A549 (cell line): Measurements from ENCODE around the gene MATK.

Experiments used
- GATA3 ChIP-seq: IDR thresholded peaks from 2 replicates; pipeline ENCODE4 v1.6.1; 2012; ENCODE audit warnings: borderline replicate concordance
- TF ChIP-seq, protein P1 (sequence below): fragments of 450-650 bp; IDR thresholded peaks from 2 replicates; pipeline ENCODE4 v1.6.1; 2014; ENCODE audit warnings: antibody characterized with exemption
- TF ChIP-seq, protein P2 (sequence below): fragments of >200 bp; sonication (Bioruptor Twin); formaldehyde crosslinking; IDR thresholded peaks from 3 replicates; pipeline ENCODE4 v1.5.1; 2016

DNA sequence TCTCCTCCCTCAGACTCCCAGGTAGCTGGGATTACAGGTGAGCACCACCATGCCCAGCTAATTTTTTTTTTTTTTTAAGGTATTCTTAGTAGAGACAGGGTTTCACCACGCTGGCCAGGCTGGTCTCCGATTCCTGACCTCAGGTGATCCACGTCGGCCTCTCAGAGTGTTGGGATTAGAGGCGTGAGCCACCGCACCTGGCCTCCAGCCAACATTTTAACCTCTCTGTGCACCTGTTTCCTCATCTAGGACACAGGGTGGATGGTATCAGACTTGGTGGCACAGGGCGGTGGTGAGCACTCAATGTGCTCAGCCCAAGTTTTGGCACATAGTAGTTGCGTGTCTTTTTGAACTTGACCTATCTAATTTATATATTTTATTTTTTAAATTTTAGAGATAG is 37.2 kb downstream of the MATK start:
- TF ChIP-seq GATA3: no peak
- TF ChIP-seq, protein P1, sequence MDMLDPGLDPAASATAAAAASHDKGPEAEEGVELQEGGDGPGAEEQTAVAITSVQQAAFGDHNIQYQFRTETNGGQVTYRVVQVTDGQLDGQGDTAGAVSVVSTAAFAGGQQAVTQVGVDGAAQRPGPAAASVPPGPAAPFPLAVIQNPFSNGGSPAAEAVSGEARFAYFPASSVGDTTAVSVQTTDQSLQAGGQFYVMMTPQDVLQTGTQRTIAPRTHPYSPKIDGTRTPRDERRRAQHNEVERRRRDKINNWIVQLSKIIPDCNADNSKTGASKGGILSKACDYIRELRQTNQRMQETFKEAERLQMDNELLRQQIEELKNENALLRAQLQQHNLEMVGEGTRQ: no peak
- TF ChIP-seq, protein P2, sequence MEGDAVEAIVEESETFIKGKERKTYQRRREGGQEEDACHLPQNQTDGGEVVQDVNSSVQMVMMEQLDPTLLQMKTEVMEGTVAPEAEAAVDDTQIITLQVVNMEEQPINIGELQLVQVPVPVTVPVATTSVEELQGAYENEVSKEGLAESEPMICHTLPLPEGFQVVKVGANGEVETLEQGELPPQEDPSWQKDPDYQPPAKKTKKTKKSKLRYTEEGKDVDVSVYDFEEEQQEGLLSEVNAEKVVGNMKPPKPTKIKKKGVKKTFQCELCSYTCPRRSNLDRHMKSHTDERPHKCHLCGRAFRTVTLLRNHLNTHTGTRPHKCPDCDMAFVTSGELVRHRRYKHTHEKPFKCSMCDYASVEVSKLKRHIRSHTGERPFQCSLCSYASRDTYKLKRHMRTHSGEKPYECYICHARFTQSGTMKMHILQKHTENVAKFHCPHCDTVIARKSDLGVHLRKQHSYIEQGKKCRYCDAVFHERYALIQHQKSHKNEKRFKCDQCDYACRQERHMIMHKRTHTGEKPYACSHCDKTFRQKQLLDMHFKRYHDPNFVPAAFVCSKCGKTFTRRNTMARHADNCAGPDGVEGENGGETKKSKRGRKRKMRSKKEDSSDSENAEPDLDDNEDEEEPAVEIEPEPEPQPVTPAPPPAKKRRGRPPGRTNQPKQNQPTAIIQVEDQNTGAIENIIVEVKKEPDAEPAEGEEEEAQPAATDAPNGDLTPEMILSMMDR: no peak
